Right lobe of liver (tissue), 6 donors: ENCODE measurements around the gene EXOSC5. TPM values are rescaled to one million over a fixed set of nuclear protein-coding genes. Genes with fewer than 3 reads are reported as not detected.
A peak's percentile ranks its signal among the peaks of the same experiment; 100 is the strongest.

Experiments used
- ATAC-seq, 4 donors: fragments of 200-7000 bp; cut with Tn5 transposase; one replicate each; pipeline ENCODE4 v1.9.1; 2020; ENCODE audit warnings: mild to moderate bottlenecking in 4 of 4, moderate library complexity in 4 of 4
- DNase-seq, 3 donors: peaks; one replicate each; pipeline ENCODE4 v3.0.0-alpha.2; 2020
- H3K27ac ChIP-seq, 3 donors: fragments of 200-600 bp; one replicate each; pipeline ENCODE4 v1.8.0; 2022
- H3K27me3 ChIP-seq, 2 donors: fragments of 200-600 bp; one replicate each; pipeline ENCODE4 v1.8.0; 2022
- H3K36me3 ChIP-seq, 4 donors: fragments of 200-600 bp; sonication (generic) in 1 of 4; one replicate each; pipeline versions ENCODE4 v1.5.1 to v1.8.0; 2017 to 2022; ENCODE audit warnings: control low read depth in 1 of 4
- H3K4me1 ChIP-seq, 4 donors: fragments of 200-600 bp; sonication (generic) in 1 of 4; one replicate each; pipeline versions ENCODE4 v1.5.1 to v1.8.0; 2017 to 2022; ENCODE audit warnings: control low read depth in 1 of 4
- H3K4me3 ChIP-seq, 3 donors: fragments of 200-600 bp; one replicate each; pipeline ENCODE4 v1.8.0; 2022
- H3K9me3 ChIP-seq, 4 donors: fragments of 200-600 bp; sonication (generic) in 1 of 4; one replicate each; pipeline versions ENCODE4 v1.5.1 to v1.8.0; 2017 to 2022; ENCODE audit warnings: control low read depth in 1 of 4
- POLR2A ChIP-seq: fragments of 450-650 bp; IDR thresholded peaks from one replicate; pipeline ENCODE4 v1.6.1; 2017; ENCODE audit warnings: antibody characterized with exemption, mild to moderate bottlenecking
- WGBS: methylation state at CpG from one replicate; pipeline ENCODE4 v1.1.6; 2018; ENCODE audit warnings: low coverage, low lambda C conversion rate; ENCODE audit not compliant: insufficient coverage; ENCODE audit errors: missing lambda C conversion rate; 5-methylcytosine and 5-hydroxymethylcytosine counted together
- intact Hi-C, 2 donors: fragments of 100-400 bp; cut with DNase I; formaldehyde crosslinking; loops; one replicate each; pipeline versions ENCODE4 v1.11.2 to v1.14.1; 2022
- total RNA-seq, 6 experiments: library from RNA; depleted of rRNA in 2 of 6; stranded (reverse); fragments of >200 nt in 2 of 6; fragmentation: NEBNext Ultra II Directional in 3 of 6; extraction: Animal tissue kit (Norgen Biotek cat#: 25700) in 3 of 6; gene quantifications; one replicate each; pipeline versions ENCODE4 v1.1.0 to v1.2.4, GENCODE V29; 2016 to 2023
- TF ChIP-seq, protein P1 (sequence below), 4 donors: fragments of 200-600 bp in 3 of 4; fragments of 450-650 bp in 1 of 4; IDR thresholded peaks; one replicate each; pipeline versions ENCODE4 v1.5.1 to v1.8.0; 2016 to 2022; ENCODE audit warnings: antibody characterized with exemption in 4 of 4, mild to moderate bottlenecking in 2 of 4
- donor health status: DM: no; HTN: yes; CAD: no.
- donor health status: DM: no; HTN: no; CAD: no.
- donor health status: DM: no; HTN: no; CAD: no.
- donor health status: DM: no; HTN: yes; CAD: no.
- donor health status: DM: no; HTN: yes; CAD: no.

Gene EXOSC5
- total RNA-seq, 6 experiments from 2014 or later: 6.1 to 26.6 (median 14.1) TPM

DNA sequence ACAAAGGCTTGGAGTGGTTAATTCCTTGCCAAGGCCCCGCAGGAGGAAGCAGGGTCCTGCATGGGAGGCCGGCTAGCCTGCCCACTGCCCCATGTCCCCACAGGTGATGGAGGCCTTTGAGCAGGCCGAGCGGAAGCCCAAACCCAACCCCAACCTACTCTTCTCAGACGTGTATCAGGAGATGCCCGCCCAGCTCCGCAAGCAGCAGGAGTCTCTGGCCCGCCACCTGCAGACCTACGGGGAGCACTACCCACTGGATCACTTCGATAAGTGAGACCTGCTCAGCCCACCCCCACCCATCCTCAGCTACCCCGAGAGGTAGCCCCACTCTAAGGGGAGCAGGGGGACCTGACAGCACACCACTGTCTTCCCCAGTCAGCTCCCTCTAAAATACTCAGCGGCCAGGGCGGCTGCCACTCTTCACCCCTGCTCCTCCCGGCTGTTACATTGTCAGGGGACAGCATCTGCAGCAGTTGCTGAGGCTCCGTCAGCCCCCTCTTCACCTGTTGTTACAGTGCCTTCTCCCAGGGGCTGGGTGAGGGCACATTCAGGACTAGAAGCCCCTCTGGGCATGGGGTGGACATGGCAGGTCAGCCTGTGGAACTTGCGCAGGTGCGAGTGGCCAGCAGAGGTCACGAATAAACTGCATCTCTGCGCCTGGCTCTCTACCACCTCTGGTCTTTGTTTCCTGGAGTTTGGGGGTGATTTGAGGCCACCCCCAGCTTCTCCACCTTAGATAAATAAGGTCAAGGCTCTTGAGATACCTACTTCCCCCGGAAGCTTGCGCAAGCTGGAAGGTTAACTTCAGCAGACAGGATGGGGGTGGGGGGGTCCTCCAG, 27.4 kb upstream of the EXOSC5 start:
- no peak overlapping the region for H3K4me3 ChIP-seq
- TF ChIP-seq POLR2A: no peak
- TF ChIP-seq, protein P1, sequence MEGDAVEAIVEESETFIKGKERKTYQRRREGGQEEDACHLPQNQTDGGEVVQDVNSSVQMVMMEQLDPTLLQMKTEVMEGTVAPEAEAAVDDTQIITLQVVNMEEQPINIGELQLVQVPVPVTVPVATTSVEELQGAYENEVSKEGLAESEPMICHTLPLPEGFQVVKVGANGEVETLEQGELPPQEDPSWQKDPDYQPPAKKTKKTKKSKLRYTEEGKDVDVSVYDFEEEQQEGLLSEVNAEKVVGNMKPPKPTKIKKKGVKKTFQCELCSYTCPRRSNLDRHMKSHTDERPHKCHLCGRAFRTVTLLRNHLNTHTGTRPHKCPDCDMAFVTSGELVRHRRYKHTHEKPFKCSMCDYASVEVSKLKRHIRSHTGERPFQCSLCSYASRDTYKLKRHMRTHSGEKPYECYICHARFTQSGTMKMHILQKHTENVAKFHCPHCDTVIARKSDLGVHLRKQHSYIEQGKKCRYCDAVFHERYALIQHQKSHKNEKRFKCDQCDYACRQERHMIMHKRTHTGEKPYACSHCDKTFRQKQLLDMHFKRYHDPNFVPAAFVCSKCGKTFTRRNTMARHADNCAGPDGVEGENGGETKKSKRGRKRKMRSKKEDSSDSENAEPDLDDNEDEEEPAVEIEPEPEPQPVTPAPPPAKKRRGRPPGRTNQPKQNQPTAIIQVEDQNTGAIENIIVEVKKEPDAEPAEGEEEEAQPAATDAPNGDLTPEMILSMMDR (IDR thresholded peaks at IDR 0.05): no peak
- DNase-seq: no peak
- intact Hi-C loops: no loop called here
- WGBS: 33% methylated on average over 3 of the region's 21 CpGs
- no peaks in the 10 kb centered on the region for H3K9me3 ChIP-seq
- H3K4me1 ChIP-seq: no peaks in the 10 kb centered on the region
- H3K27ac ChIP-seq: no peak overlapping the region
- peaks cover 0 to 48% (median 17%) of the 10 kb centered on the region in 4 donors for H3K36me3 ChIP-seq
- no peak for ATAC-seq
- no peaks in the 10 kb centered on the region for H3K27me3 ChIP-seq

DNA sequence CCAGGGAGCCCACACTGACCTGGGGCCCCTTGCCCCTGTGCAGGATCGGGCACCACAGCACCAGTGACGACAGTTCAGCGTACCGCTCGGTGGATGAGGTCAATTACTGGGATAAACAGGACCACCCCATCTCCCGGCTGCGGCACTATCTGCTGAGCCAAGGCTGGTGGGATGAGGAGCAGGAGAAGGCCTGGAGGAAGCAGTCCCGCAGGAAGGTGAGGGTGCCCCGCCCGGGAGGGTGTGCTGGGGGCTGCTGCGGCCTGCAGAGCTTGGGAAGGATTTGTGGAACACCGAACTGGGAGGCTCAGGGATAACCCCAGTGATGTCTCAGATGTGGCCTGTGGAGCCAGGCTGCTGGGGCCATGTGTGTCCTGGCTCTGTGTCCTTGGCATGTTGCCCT, 25.8 kb upstream of the EXOSC5 start:
- no peaks in the 10 kb centered on the region for H3K9me3 ChIP-seq
- no peaks in the 10 kb centered on the region for H3K27me3 ChIP-seq
- H3K36me3 ChIP-seq: peaks cover 0 to 63% (median 23%) of the 10 kb centered on the region in 4 donors
- H3K4me3 ChIP-seq: no peak overlapping the region
- no peak for ATAC-seq
- intact Hi-C loops: no loop called here
- H3K27ac ChIP-seq: no peak overlapping the region
- H3K4me1 ChIP-seq: no peaks in the 10 kb centered on the region
- WGBS: 89% methylated on average over 10 of the region's 12 CpGs
- TF ChIP-seq, protein P1 (IDR thresholded peaks at IDR 0.05): no peak
- TF ChIP-seq POLR2A: no peak
- no peak for DNase-seq

DNA sequence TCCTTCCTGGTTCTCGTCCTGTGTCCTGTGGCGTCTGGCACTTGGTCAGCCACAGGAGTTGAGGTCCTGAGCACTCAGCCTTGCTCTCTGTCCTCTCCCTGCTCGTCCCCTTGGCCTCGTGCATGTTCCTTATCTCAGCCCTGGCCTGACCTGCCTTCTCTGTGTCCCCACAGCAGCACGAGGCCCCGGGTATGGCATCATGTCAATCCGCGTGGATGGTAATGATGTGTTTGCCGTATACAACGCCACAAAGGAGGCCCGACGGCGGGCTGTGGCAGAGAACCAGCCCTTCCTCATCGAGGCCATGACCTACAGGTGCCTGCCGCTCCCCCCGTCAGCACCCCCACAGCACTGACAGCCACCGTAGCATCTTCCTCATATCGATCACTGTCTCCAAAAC, 25.3 kb upstream of the EXOSC5 start:
- no peaks in the 10 kb centered on the region for H3K4me1 ChIP-seq
- 83% methylated on average over 6 of the region's 18 CpGs for WGBS
- no peak overlapping the region for H3K4me3 ChIP-seq
- peaks cover 0 to 63% (median 23%) of the 10 kb centered on the region in 4 donors for H3K36me3 ChIP-seq
- intact Hi-C loops: no loop called here
- no peaks in the 10 kb centered on the region for H3K9me3 ChIP-seq
- H3K27me3 ChIP-seq: no peaks in the 10 kb centered on the region
- DNase-seq (no peak), ATAC-seq (no peak)
- TF ChIP-seq POLR2A: no peak
- TF ChIP-seq, protein P1 (IDR thresholded peaks at IDR 0.05): no peak
- H3K27ac ChIP-seq: no peak overlapping the region

DNA sequence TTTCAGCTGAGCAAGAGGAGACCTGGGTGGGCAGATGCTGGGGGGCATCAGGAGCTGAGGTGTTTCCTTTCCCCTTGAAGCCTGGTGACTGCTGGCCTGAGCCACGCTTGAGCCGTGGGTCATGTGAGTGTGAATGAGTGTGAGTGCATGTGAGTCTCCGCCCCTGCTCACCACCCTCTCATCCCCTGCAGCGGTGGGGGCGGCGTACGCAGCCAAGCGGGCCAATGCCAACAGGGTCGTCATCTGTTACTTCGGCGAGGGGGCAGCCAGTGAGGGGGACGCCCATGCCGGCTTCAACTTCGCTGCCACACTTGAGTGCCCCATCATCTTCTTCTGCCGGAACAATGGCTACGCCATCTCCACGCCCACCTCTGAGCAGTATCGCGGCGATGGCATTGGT, 24.8 kb upstream of the EXOSC5 start:
- no peaks in the 10 kb centered on the region for H3K27me3 ChIP-seq
- no peak for ATAC-seq
- WGBS: no CpG with 5 or more reads among the region's 20 CpGs
- H3K4me1 ChIP-seq: no peaks in the 10 kb centered on the region
- no peak overlapping the region for H3K4me3 ChIP-seq
- peak in 1 of 3 donors; percentile 22 for DNase-seq
- H3K36me3 ChIP-seq: peaks cover 0 to 67% (median 25%) of the 10 kb centered on the region in 4 donors
- intact Hi-C loops: no loop called here
- no peaks in the 10 kb centered on the region for H3K9me3 ChIP-seq
- no peak overlapping the region for H3K27ac ChIP-seq
- TF ChIP-seq, protein P1 (IDR thresholded peaks at IDR 0.05): no peak
- TF ChIP-seq POLR2A: no peak
